ENCODE results near the gene IMPG2.

The IMPG2 gene

GRCh38 chr3:101268141-101268540 lies 52.2 kb downstream of the IMPG2 start:
- TF ChIP-seq, protein P1, sequence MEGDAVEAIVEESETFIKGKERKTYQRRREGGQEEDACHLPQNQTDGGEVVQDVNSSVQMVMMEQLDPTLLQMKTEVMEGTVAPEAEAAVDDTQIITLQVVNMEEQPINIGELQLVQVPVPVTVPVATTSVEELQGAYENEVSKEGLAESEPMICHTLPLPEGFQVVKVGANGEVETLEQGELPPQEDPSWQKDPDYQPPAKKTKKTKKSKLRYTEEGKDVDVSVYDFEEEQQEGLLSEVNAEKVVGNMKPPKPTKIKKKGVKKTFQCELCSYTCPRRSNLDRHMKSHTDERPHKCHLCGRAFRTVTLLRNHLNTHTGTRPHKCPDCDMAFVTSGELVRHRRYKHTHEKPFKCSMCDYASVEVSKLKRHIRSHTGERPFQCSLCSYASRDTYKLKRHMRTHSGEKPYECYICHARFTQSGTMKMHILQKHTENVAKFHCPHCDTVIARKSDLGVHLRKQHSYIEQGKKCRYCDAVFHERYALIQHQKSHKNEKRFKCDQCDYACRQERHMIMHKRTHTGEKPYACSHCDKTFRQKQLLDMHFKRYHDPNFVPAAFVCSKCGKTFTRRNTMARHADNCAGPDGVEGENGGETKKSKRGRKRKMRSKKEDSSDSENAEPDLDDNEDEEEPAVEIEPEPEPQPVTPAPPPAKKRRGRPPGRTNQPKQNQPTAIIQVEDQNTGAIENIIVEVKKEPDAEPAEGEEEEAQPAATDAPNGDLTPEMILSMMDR (conservative IDR thresholded peaks at IDR 0.05; ENCODE audit: low read depth, low read length): no peak

GRCh38 chr3:101266566-101266965 lies 53.8 kb downstream of the IMPG2 start:
- no peak overlapping the region for H3K4me3 ChIP-seq (ENCODE audit: low read depth, low read length)
- TF ChIP-seq, protein P1 (conservative IDR thresholded peaks at IDR 0.05; ENCODE audit: low read depth, low read length): no peak
- DNase-seq (ENCODE audit: low read depth): no peak

More at GRCh38 chr3:101268141-101268540, 52.2 kb downstream of the IMPG2 start:
- no peak overlapping the region for H3K4me3 ChIP-seq (ENCODE audit: low read depth, low read length)
- DNase-seq (ENCODE audit: low read depth): no peak

DNA sequence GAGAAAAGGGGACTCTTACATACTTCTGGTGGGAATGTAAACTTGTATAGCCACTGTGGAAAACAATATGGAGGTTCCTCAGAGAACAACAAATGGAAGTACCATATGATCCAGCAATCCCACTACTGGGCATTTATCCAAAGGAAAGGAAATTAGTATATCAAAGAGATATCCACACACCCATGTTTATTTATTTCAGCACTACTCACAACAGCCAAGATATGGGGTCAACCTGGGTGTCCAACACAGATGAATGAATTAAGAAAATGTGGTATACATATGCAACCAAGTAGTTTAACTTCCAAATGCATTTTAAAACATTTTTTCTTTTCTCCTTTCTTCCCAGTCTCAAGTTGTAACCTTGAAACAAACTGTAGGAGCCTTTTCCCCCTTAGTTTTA lies 54.3 kb downstream of the IMPG2 start:
- TF ChIP-seq, protein P1 (conservative IDR thresholded peaks at IDR 0.05; ENCODE audit: low read depth, low read length): no peak
- H3K4me3 ChIP-seq (ENCODE audit: low read depth, low read length): no peak overlapping the region

DNA sequence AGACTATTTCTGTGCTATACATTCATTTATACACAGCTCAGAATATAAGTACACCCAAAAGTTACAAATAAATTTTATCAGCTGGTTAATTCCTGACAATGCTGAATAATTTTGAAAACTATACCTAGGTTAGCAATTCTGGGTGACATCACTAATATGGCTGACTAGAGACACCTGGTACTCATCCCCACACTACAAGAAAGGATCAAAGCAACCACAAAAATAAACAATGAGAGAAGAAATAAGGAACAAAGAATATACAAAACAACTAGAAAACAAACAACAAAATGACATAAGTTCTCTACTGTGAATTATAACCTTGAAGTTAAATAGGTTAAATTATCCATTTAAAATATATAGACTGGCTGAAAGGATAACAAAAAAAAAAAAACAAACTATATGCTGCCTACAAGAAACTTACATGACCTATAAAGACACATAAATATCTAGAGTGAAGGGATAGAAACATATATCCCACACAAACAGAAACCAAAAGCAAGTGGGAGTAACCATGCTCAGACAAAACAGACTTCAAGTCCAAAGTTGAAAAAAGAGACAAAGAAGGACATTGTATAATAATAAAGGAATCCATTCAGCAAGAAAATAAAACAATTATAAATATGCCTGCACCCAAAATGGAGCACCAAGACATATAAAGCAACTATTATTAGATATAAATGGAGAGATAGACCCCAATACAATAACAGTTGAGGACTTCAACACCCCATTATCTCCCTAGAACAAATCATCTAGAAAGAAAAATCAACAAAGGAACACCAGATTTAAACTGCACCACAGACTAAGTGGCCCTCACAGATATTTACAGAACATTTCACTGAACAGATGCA lies 57.8 kb downstream of the IMPG2 start:
- DNase-seq (ENCODE audit: low read depth): no peak
- no peak overlapping the region for H3K4me3 ChIP-seq (ENCODE audit: low read depth, low read length)
- TF ChIP-seq, protein P1 (conservative IDR thresholded peaks at IDR 0.05; ENCODE audit: low read depth, low read length): no peak

More for the DNA sequence above, 54.3 kb downstream of the IMPG2 start:
- DNase-seq (ENCODE audit: low read depth): no peak

DNA sequence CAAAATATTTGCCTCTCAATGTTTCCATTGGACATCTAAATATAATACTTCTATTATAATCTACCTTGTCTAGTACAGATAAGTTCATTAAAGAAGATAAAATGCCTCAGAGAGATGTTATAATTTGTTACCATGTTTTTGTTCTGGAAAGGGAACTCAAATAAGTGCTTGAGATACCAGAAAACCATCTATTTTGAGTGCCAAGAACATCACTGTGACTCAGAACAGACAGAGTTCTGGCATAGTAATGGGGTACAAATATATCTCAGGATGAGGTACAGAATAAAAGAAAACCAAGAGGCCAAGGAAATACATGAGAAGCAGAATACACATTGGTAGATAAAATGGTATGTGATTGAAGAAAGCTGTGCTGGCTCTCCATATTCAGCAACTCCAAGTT lies 58.9 kb downstream of the IMPG2 start:
- TF ChIP-seq, protein P1 (conservative IDR thresholded peaks at IDR 0.05; ENCODE audit: low read depth, low read length): no peak
- peak; percentile 47 for DNase-seq (ENCODE audit: low read depth)
- H3K4me3 ChIP-seq (ENCODE audit: low read depth, low read length): no peak overlapping the region

GRCh38 chr3:101259485-101260341 lies 60.7 kb downstream of the IMPG2 start:
- TF ChIP-seq, protein P1 (conservative IDR thresholded peaks at IDR 0.05; ENCODE audit: low read depth, low read length): no peak
- no peak overlapping the region for H3K4me3 ChIP-seq (ENCODE audit: low read depth, low read length)
- no peak for DNase-seq (ENCODE audit: low read depth)
